ENCODE data around the gene DUSP23. TPM values are rescaled to one million over a fixed set of nuclear protein-coding genes. Genes with fewer than 3 reads are reported as not detected.
A peak's percentile ranks its signal among the peaks of the same experiment; 100 is the strongest.

DUSP23 gene
- total RNA-seq (2014; rRNA removed; shearing (Covaris generic)) = not detected in 2 replicates

GRCh38 chr1:159780583-159781582 lies at the start of gene DUSP23:
Gene DUSP23, plus strand, starts transcription at chr1:159780962. Its CDS starts 139 bp downstream, at chr1:159781101.
- Histone ChIP-seq H3K9me3 (replicated peaks) (no peaks in the 10 kb centered on the region), H3K27ac (no peak within 1 kb of the TSS), H3K4me3 (no peak within 1 kb of the TSS), H3K27me3 (no peaks in the 10 kb centered on the region), H3K36me3 (no peaks in the 10 kb centered on the region), H3K4me1 (no peaks in the 10 kb centered on the region)
- DNase-seq = peak in 1 of 2 experiments; percentile 6

- no peak overlapping the region for H3K4me3 ChIP-seq
These were observed 43.4 kb upstream of the DUSP23 start for GRCh38 chr1:159737238-159737916.

GRCh38 chr1:159743651-159744410 lies 36.9 kb upstream of the DUSP23 start:
- H3K27me3 ChIP-seq = no peaks in the 10 kb centered on the region
- H3K27ac ChIP-seq = no peak overlapping the region
- H3K4me3 ChIP-seq = no peak overlapping the region
- no peak for DNase-seq
- H3K9me3 ChIP-seq (replicated peaks) = no peaks in the 10 kb centered on the region
- no peaks in the 10 kb centered on the region for H3K4me1 ChIP-seq
- no peaks in the 10 kb centered on the region for H3K36me3 ChIP-seq

More at GRCh38 chr1:159737238-159737916, 43.4 kb upstream of the DUSP23 start:
- Histone ChIP-seq H3K4me1 (no peaks in the 10 kb centered on the region), H3K27me3 (no peaks in the 10 kb centered on the region), H3K27ac (no peak overlapping the region), H3K9me3 (replicated peaks) (no peaks in the 10 kb centered on the region), H3K36me3 (no peaks in the 10 kb centered on the region)
- DNase-seq = no peak

GRCh38 chr1:159746666-159747065 lies 34.1 kb upstream of the DUSP23 start:
- Histone ChIP-seq H3K27ac (no peak overlapping the region), H3K4me1 (no peaks in the 10 kb centered on the region), H3K4me3 (no peak overlapping the region), H3K36me3 (no peaks in the 10 kb centered on the region), H3K27me3 (no peaks in the 10 kb centered on the region), H3K9me3 (replicated peaks) (no peaks in the 10 kb centered on the region)
- DNase-seq = no peak

GRCh38 chr1:159748370-159748769 lies 32.4 kb upstream of the DUSP23 start:
- Histone ChIP-seq H3K4me3 (no peak overlapping the region), H3K4me1 (no peaks in the 10 kb centered on the region), H3K36me3 (no peaks in the 10 kb centered on the region), H3K9me3 (replicated peaks) (no peaks in the 10 kb centered on the region), H3K27me3 (no peaks in the 10 kb centered on the region), H3K27ac (no peak overlapping the region)
- no peak for DNase-seq

- H3K4me1 ChIP-seq = no peaks in the 10 kb centered on the region
- no peak overlapping the region for H3K27ac ChIP-seq
- no peaks in the 10 kb centered on the region for H3K9me3 ChIP-seq (replicated peaks)
- no peaks in the 10 kb centered on the region for H3K36me3 ChIP-seq
- no peaks in the 10 kb centered on the region for H3K27me3 ChIP-seq
- DNase-seq = no peak
- no peak overlapping the region for H3K4me3 ChIP-seq
These were observed 31.1 kb upstream of the DUSP23 start for GRCh38 chr1:159749630-159750029.

- Histone ChIP-seq H3K36me3 (no peaks in the 10 kb centered on the region), H3K4me1 (no peaks in the 10 kb centered on the region), H3K27ac (no peak overlapping the region), H3K27me3 (no peaks in the 10 kb centered on the region), H3K4me3 (no peak overlapping the region), H3K9me3 (replicated peaks) (no peaks in the 10 kb centered on the region)
- no peak for DNase-seq
These were observed 30.1 kb upstream of the DUSP23 start for GRCh38 chr1:159750621-159751020.

- no peak for DNase-seq
- Histone ChIP-seq H3K9me3 (replicated peaks) (no peaks in the 10 kb centered on the region), H3K27me3 (no peaks in the 10 kb centered on the region), H3K36me3 (no peaks in the 10 kb centered on the region), H3K27ac (no peak overlapping the region), H3K4me1 (no peaks in the 10 kb centered on the region), H3K4me3 (no peak overlapping the region)
These were observed 29.7 kb upstream of the DUSP23 start for GRCh38 chr1:159751031-159751430.

- H3K27me3 ChIP-seq = no peaks in the 10 kb centered on the region
- no peaks in the 10 kb centered on the region for H3K4me1 ChIP-seq
- no peak overlapping the region for H3K27ac ChIP-seq
- H3K36me3 ChIP-seq = no peaks in the 10 kb centered on the region
- DNase-seq = no peak
- H3K9me3 ChIP-seq (replicated peaks) = no peaks in the 10 kb centered on the region
- H3K4me3 ChIP-seq = no peak overlapping the region
These were observed 28.6 kb upstream of the DUSP23 start for GRCh38 chr1:159752135-159752580.

GRCh38 chr1:159753386-159753785 lies 27.4 kb upstream of the DUSP23 start:
- DNase-seq = no peak
- Histone ChIP-seq H3K27me3 (no peaks in the 10 kb centered on the region), H3K4me1 (no peaks in the 10 kb centered on the region), H3K36me3 (no peaks in the 10 kb centered on the region), H3K27ac (no peak overlapping the region), H3K9me3 (replicated peaks) (no peaks in the 10 kb centered on the region), H3K4me3 (no peak overlapping the region)

GRCh38 chr1:159755451-159756007 lies 25.2 kb upstream of the DUSP23 start:
- Histone ChIP-seq H3K27ac (no peak overlapping the region), H3K27me3 (no peaks in the 10 kb centered on the region), H3K4me3 (no peak overlapping the region), H3K9me3 (replicated peaks) (no peaks in the 10 kb centered on the region), H3K4me1 (no peaks in the 10 kb centered on the region), H3K36me3 (no peaks in the 10 kb centered on the region)
- DNase-seq = no peak

- no peaks in the 10 kb centered on the region for H3K9me3 ChIP-seq (replicated peaks)
- no peaks in the 10 kb centered on the region for H3K27me3 ChIP-seq
- DNase-seq = no peak
- H3K27ac ChIP-seq = no peak overlapping the region
- H3K36me3 ChIP-seq = no peaks in the 10 kb centered on the region
- no peaks in the 10 kb centered on the region for H3K4me1 ChIP-seq
- H3K4me3 ChIP-seq = no peak overlapping the region
These were observed 24.4 kb upstream of the DUSP23 start for GRCh38 chr1:159756397-159756796.

- Histone ChIP-seq H3K27ac (no peak overlapping the region), H3K9me3 (replicated peaks) (no peaks in the 10 kb centered on the region), H3K4me1 (no peaks in the 10 kb centered on the region), H3K27me3 (no peaks in the 10 kb centered on the region), H3K36me3 (no peaks in the 10 kb centered on the region), H3K4me3 (no peak overlapping the region)
- no peak for DNase-seq
These were observed 17.1 kb upstream of the DUSP23 start for GRCh38 chr1:159763686-159764085.

- DNase-seq = no peak
These were observed 15.0 kb upstream of the DUSP23 start for GRCh38 chr1:159765806-159766205.

More at GRCh38 chr1:159765806-159766205, 15.0 kb upstream of the DUSP23 start:
- no peaks in the 10 kb centered on the region for H3K36me3 ChIP-seq
- no peaks in the 10 kb centered on the region for H3K27me3 ChIP-seq
- no peaks in the 10 kb centered on the region for H3K4me1 ChIP-seq
- H3K9me3 ChIP-seq (replicated peaks) = no peaks in the 10 kb centered on the region
- H3K27ac ChIP-seq = no peak overlapping the region
- no peak overlapping the region for H3K4me3 ChIP-seq
